ENCODE data around the gene IL1RAPL1. TPM values are rescaled to one million over a fixed set of nuclear protein-coding genes. Genes with fewer than 3 reads are reported as not detected.
"Not testable (repeated sequence)": the region's sequence is repeated elsewhere in the genome, so short reads cannot be mapped to it uniquely, and the experiment has no call there.

The IL1RAPL1 gene
- total RNA-seq, 2 experiments from 2014 or later, result not detected

- Mint-ChIP-seq H3K36me3 (no peaks in the 10 kb centered on the region), H3K4me3 (no peak overlapping the region), H3K4me1 (no peaks in the 10 kb centered on the region), H3K9me3 (no peaks in the 10 kb centered on the region), H3K27me3 (no peaks in the 10 kb centered on the region), H3K27ac (no peak overlapping the region)
- POLR2A ChIA-PET, result no interaction called here
- ATAC-seq (ENCODE audit: low read depth) (no peak), DNase-seq (no peak)
Measured at GRCh38 chrX:29257521-29257920, 670.3 kb downstream of the IL1RAPL1 start.

- Mint-ChIP-seq H3K27ac (no peak overlapping the region), H3K4me1 (no peaks in the 10 kb centered on the region), H3K9me3 (peaks cover 2% of the 10 kb centered on the region), H3K4me3 (no peak overlapping the region), H3K36me3 (no peaks in the 10 kb centered on the region), H3K27me3 (no peaks in the 10 kb centered on the region)
- ATAC-seq (ENCODE audit: low read depth) (no peak), DNase-seq (no peak)
- POLR2A ChIA-PET, result no interaction called here
Measured at GRCh38 chrX:29269390-29269789, 682.1 kb downstream of the IL1RAPL1 start.

GRCh38 chrX:29274517-29274916 lies 687.3 kb downstream of the IL1RAPL1 start:
- H3K4me3 Mint-ChIP-seq, result no peak overlapping the region
- no peaks in the 10 kb centered on the region for H3K27me3 Mint-ChIP-seq
- H3K27ac Mint-ChIP-seq, result no peak overlapping the region
- no peaks in the 10 kb centered on the region for H3K9me3 Mint-ChIP-seq
- ATAC-seq (ENCODE audit: low read depth) (no peak), DNase-seq (no peak)
- no peaks in the 10 kb centered on the region for H3K4me1 Mint-ChIP-seq
- no peaks in the 10 kb centered on the region for H3K36me3 Mint-ChIP-seq
- POLR2A ChIA-PET, result no interaction called here

- POLR2A ChIA-PET, result no interaction called here
- no peaks in the 10 kb centered on the region for H3K4me1 Mint-ChIP-seq
- H3K27me3 Mint-ChIP-seq, result no peaks in the 10 kb centered on the region
- DNase-seq, result no peak
- no peaks in the 10 kb centered on the region for H3K9me3 Mint-ChIP-seq
- no peak overlapping the region for H3K27ac Mint-ChIP-seq
- no peak for ATAC-seq (ENCODE audit: low read depth)
- H3K36me3 Mint-ChIP-seq, result no peaks in the 10 kb centered on the region
- no peak overlapping the region for H3K4me3 Mint-ChIP-seq
Measured at GRCh38 chrX:29275928-29276327, 688.7 kb downstream of the IL1RAPL1 start.

GRCh38 chrX:29281078-29281742 lies 694.0 kb downstream of the IL1RAPL1 start:
- Mint-ChIP-seq H3K27ac (no peak overlapping the region), H3K27me3 (no peaks in the 10 kb centered on the region), H3K4me3 (no peak overlapping the region), H3K36me3 (no peaks in the 10 kb centered on the region), H3K9me3 (no peaks in the 10 kb centered on the region), H3K4me1 (no peaks in the 10 kb centered on the region)
- POLR2A ChIA-PET, result no interaction called here
- no peak for DNase-seq
- ATAC-seq (ENCODE audit: low read depth), result no peak

- Mint-ChIP-seq H3K9me3 (no peaks in the 10 kb centered on the region), H3K4me1 (no peaks in the 10 kb centered on the region), H3K36me3 (no peaks in the 10 kb centered on the region), H3K4me3 (no peak overlapping the region), H3K27ac (no peak overlapping the region), H3K27me3 (no peaks in the 10 kb centered on the region)
- DNase-seq, result no peak
- ATAC-seq (ENCODE audit: low read depth), result no peak
- POLR2A ChIA-PET, result no interaction called here
Measured at GRCh38 chrX:29285664-29286063, 698.4 kb downstream of the IL1RAPL1 start.

GRCh38 chrX:29295987-29296680 lies 708.9 kb downstream of the IL1RAPL1 start:
- DNase-seq, result no peak
- POLR2A ChIA-PET, result no interaction called here
- Mint-ChIP-seq H3K4me3 (no peak overlapping the region), H3K4me1 (no peaks in the 10 kb centered on the region), H3K9me3 (no peaks in the 10 kb centered on the region), H3K27me3 (no peaks in the 10 kb centered on the region), H3K36me3 (no peaks in the 10 kb centered on the region), H3K27ac (no peak overlapping the region)
- ATAC-seq (ENCODE audit: low read depth), result no peak

GRCh38 chrX:29297171-29297800 lies 710.0 kb downstream of the IL1RAPL1 start:
- POLR2A ChIA-PET, result no interaction called here
- Mint-ChIP-seq H3K36me3 (no peaks in the 10 kb centered on the region), H3K27me3 (no peaks in the 10 kb centered on the region), H3K4me3 (no peak overlapping the region), H3K9me3 (no peaks in the 10 kb centered on the region), H3K4me1 (no peaks in the 10 kb centered on the region), H3K27ac (no peak overlapping the region)
- DNase-seq (no peak), ATAC-seq (ENCODE audit: low read depth) (no peak)

- POLR2A ChIA-PET, result no interaction called here
- no peak overlapping the region for H3K27ac Mint-ChIP-seq
Measured at GRCh38 chrX:29299684-29300083, 712.4 kb downstream of the IL1RAPL1 start.

GRCh38 chrX:29308726-29309125 lies 721.5 kb downstream of the IL1RAPL1 start:
- H3K27ac Mint-ChIP-seq, result no peak overlapping the region
- DNase-seq, result no peak
- no peaks in the 10 kb centered on the region for H3K4me1 Mint-ChIP-seq
- H3K4me3 Mint-ChIP-seq, result no peak overlapping the region
- H3K9me3 Mint-ChIP-seq, result no peaks in the 10 kb centered on the region
- POLR2A ChIA-PET, result no interaction called here
- H3K27me3 Mint-ChIP-seq, result no peaks in the 10 kb centered on the region
- H3K36me3 Mint-ChIP-seq, result no peaks in the 10 kb centered on the region
- no peak for ATAC-seq (ENCODE audit: low read depth)

More at GRCh38 chrX:29299684-29300083, 712.4 kb downstream of the IL1RAPL1 start:
- Mint-ChIP-seq H3K36me3 (no peaks in the 10 kb centered on the region), H3K4me3 (no peak overlapping the region), H3K27me3 (no peaks in the 10 kb centered on the region), H3K9me3 (no peaks in the 10 kb centered on the region), H3K4me1 (no peaks in the 10 kb centered on the region)
- no peak for DNase-seq
- no peak for ATAC-seq (ENCODE audit: low read depth)

- H3K9me3 Mint-ChIP-seq, result no peaks in the 10 kb centered on the region
- no peaks in the 10 kb centered on the region for H3K27me3 Mint-ChIP-seq
- no peak overlapping the region for H3K4me3 Mint-ChIP-seq
- no peaks in the 10 kb centered on the region for H3K4me1 Mint-ChIP-seq
- POLR2A ChIA-PET, result no interaction called here
- ATAC-seq (ENCODE audit: low read depth), result no peak
- DNase-seq, result no peak
- no peak overlapping the region for H3K27ac Mint-ChIP-seq
- H3K36me3 Mint-ChIP-seq, result no peaks in the 10 kb centered on the region
Measured at GRCh38 chrX:29315931-29316330, 728.7 kb downstream of the IL1RAPL1 start.

- POLR2A ChIA-PET, result no interaction called here
- ATAC-seq (ENCODE audit: low read depth), result no peak
- no peaks in the 10 kb centered on the region for H3K9me3 Mint-ChIP-seq
Measured at GRCh38 chrX:29318012-29318411, 730.8 kb downstream of the IL1RAPL1 start.

GRCh38 chrX:29332429-29332828 lies 745.2 kb downstream of the IL1RAPL1 start:
- not testable (repeated sequence) for H3K9me3 Mint-ChIP-seq; ATAC-seq (ENCODE audit: low read depth)

More at GRCh38 chrX:29318012-29318411, 730.8 kb downstream of the IL1RAPL1 start:
- Mint-ChIP-seq H3K4me1 (no peaks in the 10 kb centered on the region), H3K36me3 (no peaks in the 10 kb centered on the region), H3K4me3 (no peak overlapping the region), H3K27me3 (no peaks in the 10 kb centered on the region), H3K27ac (no peak overlapping the region)
- DNase-seq, result no peak

GRCh38 chrX:29333091-29333490 lies 745.8 kb downstream of the IL1RAPL1 start:
- ATAC-seq (ENCODE audit: low read depth); DNase-seq; H3K4me3 Mint-ChIP-seq; H3K36me3 Mint-ChIP-seq; H3K27ac Mint-ChIP-seq; H3K9me3 Mint-ChIP-seq; H3K27me3 Mint-ChIP-seq; H3K4me1 Mint-ChIP-seq; POLR2A ChIA-PET: not testable (repeated sequence)

More at GRCh38 chrX:29332429-29332828, 745.2 kb downstream of the IL1RAPL1 start:
- H3K4me3 Mint-ChIP-seq, H3K4me1 Mint-ChIP-seq, DNase-seq, H3K27ac Mint-ChIP-seq, H3K36me3 Mint-ChIP-seq, POLR2A ChIA-PET, H3K27me3 Mint-ChIP-seq: not testable (repeated sequence)
